Esophagus muscularis mucosa (tissue), 4 donors: Measurements from ENCODE around the gene TRIM50. TPM values are rescaled to one million over a fixed set of nuclear protein-coding genes. Genes with fewer than 3 reads are reported as not detected.
"Not testable (repeated sequence)": the region's sequence is repeated elsewhere in the genome, so short reads cannot be mapped to it uniquely, and the experiment has no call there.

Source experiments
- DNase-seq: peaks from one replicate; pipeline ENCODE4 v3.0.0-alpha.2; 2017; ENCODE audit errors: extremely low spot score
- H3K27ac ChIP-seq, 4 donors: fragments of 200-600 bp; sonication (generic); replicated peaks in 1 of 4; 1 replicate in 3 of 4; 2 replicates in 1 of 4; pipeline ENCODE4 v1.5.1; 2016 to 2019; ENCODE audit warnings: mild to moderate bottlenecking in 1 of 4
- H3K27me3 ChIP-seq, 4 donors: fragments of 200-600 bp; sonication (generic); one replicate each; pipeline versions ENCODE4 v1.5.1 to v1.6.0; 2016 to 2019
- H3K36me3 ChIP-seq, 4 donors: fragments of 200-600 bp; sonication (generic); one replicate each; pipeline ENCODE4 v1.5.1; 2016 to 2019
- H3K4me1 ChIP-seq, 4 donors: fragments of 200-600 bp; sonication (generic); one replicate each; pipeline ENCODE4 v1.5.1; 2016 to 2019
- H3K4me3 ChIP-seq, 4 donors: fragments of 200-600 bp; sonication (generic); 1 replicate in 2 of 4; 2 replicates in 2 of 4; pipeline ENCODE4 v1.5.1; 2016 to 2019; ENCODE audit warnings: mild to moderate bottlenecking in 4 of 4, moderate library complexity in 1 of 4
- H3K9me3 ChIP-seq, 4 donors: fragments of 200-600 bp; sonication (generic); 1 replicate in 3 of 4; 2 replicates in 1 of 4; pipeline ENCODE4 v1.5.1; 2016 to 2019
- CTCF ChIP-seq, 3 experiments: fragments of 200-600 bp in 2 of 3; fragments of 450-650 bp in 1 of 3; sonication (generic) in 2 of 3; IDR thresholded peaks; one replicate each; pipeline ENCODE4 v1.5.1; 2017 to 2019; ENCODE audit warnings: antibody characterized with exemption in 3 of 3, mild to moderate bottlenecking in 2 of 3, moderate library complexity in 1 of 3
- EP300 ChIP-seq: sonication (generic); formaldehyde crosslinking; IDR thresholded peaks from one replicate; pipeline ENCODE4 v1.6.1; 2017; ENCODE audit warnings: antibody characterized with exemption
- POLR2A ChIP-seq: fragments of 450-650 bp; IDR thresholded peaks from one replicate; pipeline ENCODE4 v1.6.1; 2017; ENCODE audit warnings: antibody characterized with exemption, moderate library complexity, mild to moderate bottlenecking, low read depth
- POLR2AphosphoS5 ChIP-seq, 2 donors: sonication (generic); formaldehyde crosslinking; IDR thresholded peaks; one replicate each; pipeline ENCODE4 v1.6.1; 2017; ENCODE audit warnings: antibody characterized with exemption in 2 of 2
- WGBS: methylation state at CpG from one replicate; pipeline ENCODE4 v1.1.5; 2018; 5-methylcytosine and 5-hydroxymethylcytosine counted together
- intact Hi-C: fragments of 100-400 bp; cut with DNase I; formaldehyde crosslinking; loops from one replicate; pipeline ENCODE4 v1.15.1; 2023
- total RNA-seq, 4 donors: library from RNA; depleted of rRNA; stranded (reverse); fragments of >200 nt; gene quantifications; one replicate each; pipeline versions ENCODE4 v1.1.0 to v1.2.1, GENCODE V29; 2016

TRIM50 gene
- total RNA-seq, 4 donors from 2014 or later = 0.39 to 0.42 TPM; not detected in 2

GRCh38 chr7:73308074-73308664 is 19.7 kb downstream of the TRIM50 start:
- H3K4me1 ChIP-seq = peaks cover 11 to 23% (median 17%) of the 10 kb centered on the region in 4 donors
- H3K36me3 ChIP-seq = peaks cover 13 to 41% (median 29%) of the 10 kb centered on the region in 4 donors
- intact Hi-C loops = no loop called here
- no peak for TF ChIP-seq EP300
- TF ChIP-seq POLR2AphosphoS5 (IDR thresholded peaks at IDR 0.05) = no peak
- no peak for TF ChIP-seq POLR2A
- no peak for TF ChIP-seq CTCF (IDR thresholded peaks at IDR 0.05)
- peak overlapping the region; percentile 69 to 92 (median 84) for H3K4me3 ChIP-seq
- H3K27me3 ChIP-seq = no peaks in the 10 kb centered on the region
- H3K9me3 ChIP-seq = no peaks in the 10 kb centered on the region
- 51% methylated on average over 10 of the region's 43 CpGs for WGBS
- H3K27ac ChIP-seq = peak overlapping the region; percentile 75 to 81 (median 76)
- no peak for DNase-seq

GRCh38 chr7:73307436-73307835 is 20.4 kb downstream of the TRIM50 start:
- TF ChIP-seq EP300 (no peak), CTCF (IDR thresholded peaks at IDR 0.05) (no peak), POLR2AphosphoS5 (IDR thresholded peaks at IDR 0.05) (no peak), POLR2A (no peak)
- intact Hi-C loops = no loop called here
- H3K4me1 ChIP-seq = peaks cover 11 to 23% (median 17%) of the 10 kb centered on the region in 4 donors
- H3K27me3 ChIP-seq = no peaks in the 10 kb centered on the region
- no peak overlapping the region for H3K27ac ChIP-seq
- DNase-seq = no peak
- H3K36me3 ChIP-seq = peaks cover 16 to 47% (median 35%) of the 10 kb centered on the region in 4 donors
- H3K9me3 ChIP-seq = no peaks in the 10 kb centered on the region
- peak overlapping the region in 2 of 4 donors; percentile 84 to 92 for H3K4me3 ChIP-seq
- WGBS = 92% methylated on average over 13 of the region's 13 CpGs

DNA sequence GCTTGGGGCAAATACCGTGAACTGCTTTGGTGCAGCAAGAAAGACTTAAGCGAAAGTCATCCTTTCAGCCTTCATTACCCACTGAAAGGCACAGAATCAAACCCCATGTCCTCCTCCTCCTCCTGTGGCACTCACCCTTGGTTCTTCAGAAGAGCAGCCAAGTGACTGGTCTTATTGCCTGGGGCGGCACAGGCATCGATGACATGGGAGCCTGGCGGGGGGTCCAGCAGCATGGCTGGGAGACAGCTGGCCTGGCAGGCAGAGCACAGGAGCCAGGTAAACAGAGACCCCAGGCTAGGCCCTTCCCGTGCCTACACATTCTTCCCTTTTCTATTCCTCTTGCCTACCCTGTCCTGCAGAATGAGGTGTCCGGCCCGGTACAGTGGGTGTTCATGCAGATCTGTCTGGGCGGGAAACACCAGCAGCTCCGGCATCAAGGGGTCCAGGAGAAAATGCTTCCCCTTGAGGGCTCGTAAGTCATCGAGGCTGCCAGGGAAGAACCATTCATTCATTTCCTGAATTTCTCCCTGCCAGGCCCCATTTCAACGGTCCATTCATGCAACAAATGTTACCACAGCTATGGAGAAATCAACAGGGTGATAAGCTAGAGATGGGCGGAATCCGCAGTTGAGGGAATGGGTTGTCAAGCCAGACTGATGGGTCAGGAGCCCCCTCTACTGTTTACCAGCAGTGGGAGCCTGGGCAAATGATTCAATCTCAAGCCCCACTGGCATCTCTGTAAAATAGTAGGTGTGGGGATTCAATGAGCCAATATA is 23.1 kb downstream of the TRIM50 start:
- H3K4me3 ChIP-seq, DNase-seq, H3K27me3 ChIP-seq, H3K9me3 ChIP-seq, H3K27ac ChIP-seq, intact Hi-C loops: not testable (repeated sequence)
- Histone ChIP-seq H3K4me1 (peaks cover 11 to 23% (median 17%) of the 10 kb centered on the region in 4 donors), H3K36me3 (peaks cover 16 to 47% (median 35%) of the 10 kb centered on the region in 4 donors)
- 72% methylated on average over 8 of the region's 15 CpGs for WGBS

GRCh38 chr7:73304071-73304470 is 23.8 kb downstream of the TRIM50 start:
- Histone ChIP-seq H3K4me1 (peaks cover 8 to 17% (median 13%) of the 10 kb centered on the region in 4 donors), H3K27me3 (no peaks in the 10 kb centered on the region), H3K4me3 (no peak overlapping the region), H3K36me3 (peaks cover 16 to 47% (median 35%) of the 10 kb centered on the region in 4 donors), H3K27ac (no peak overlapping the region), H3K9me3 (no peaks in the 10 kb centered on the region)
- DNase-seq = no peak
- TF ChIP-seq POLR2AphosphoS5 (IDR thresholded peaks at IDR 0.05) (no peak), CTCF (IDR thresholded peaks at IDR 0.05) (no peak), EP300 (no peak), POLR2A (no peak)
- intact Hi-C loops = no loop called here
- WGBS = 92% methylated on average over 10 of the region's 14 CpGs

DNA sequence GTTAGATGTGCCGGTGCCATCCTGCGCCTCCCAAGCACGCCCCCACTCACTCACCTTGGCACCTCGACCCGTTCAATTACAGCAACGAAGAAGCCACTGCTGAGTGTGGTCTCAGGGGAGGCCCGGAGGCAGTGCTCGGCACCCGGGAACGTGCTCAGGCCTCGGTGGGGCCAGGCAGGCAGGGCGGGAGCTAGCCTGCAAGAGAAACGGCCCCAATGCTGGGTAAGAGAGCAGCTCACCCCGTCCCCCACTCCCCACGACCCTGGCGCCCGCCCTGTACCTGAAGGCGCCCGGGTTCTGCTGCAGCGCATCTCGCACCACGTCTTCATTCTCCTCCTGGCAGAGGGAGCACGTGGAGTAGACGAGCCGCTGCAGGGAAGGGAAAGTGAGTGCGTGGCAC is 24.3 kb downstream of the TRIM50 start:
- Histone ChIP-seq H3K4me3 (no peak overlapping the region), H3K4me1 (peaks cover 6 to 13% (median 8%) of the 10 kb centered on the region in 4 donors), H3K36me3 (peaks cover 16 to 47% (median 35%) of the 10 kb centered on the region in 4 donors), H3K9me3 (no peaks in the 10 kb centered on the region), H3K27me3 (no peaks in the 10 kb centered on the region), H3K27ac (no peak overlapping the region)
- intact Hi-C loops = no loop called here
- no peak for TF ChIP-seq CTCF (IDR thresholded peaks at IDR 0.05)
- TF ChIP-seq POLR2A = no peak
- TF ChIP-seq EP300 = no peak
- TF ChIP-seq POLR2AphosphoS5 (IDR thresholded peaks at IDR 0.05) = no peak
- DNase-seq = no peak
- WGBS = 97% methylated on average over 12 of the region's 26 CpGs

- H3K4me1 ChIP-seq, H3K9me3 ChIP-seq, DNase-seq, H3K27ac ChIP-seq, H3K4me3 ChIP-seq, H3K27me3 ChIP-seq, intact Hi-C loops: not testable (repeated sequence)
- 89% methylated on average over 10 of the region's 10 CpGs for WGBS
- H3K36me3 ChIP-seq = peaks cover 16 to 47% (median 35%) of the 10 kb centered on the region in 4 donors
Observed at GRCh38 chr7:73302846-73303245, 25.0 kb downstream of the TRIM50 start.

DNA sequence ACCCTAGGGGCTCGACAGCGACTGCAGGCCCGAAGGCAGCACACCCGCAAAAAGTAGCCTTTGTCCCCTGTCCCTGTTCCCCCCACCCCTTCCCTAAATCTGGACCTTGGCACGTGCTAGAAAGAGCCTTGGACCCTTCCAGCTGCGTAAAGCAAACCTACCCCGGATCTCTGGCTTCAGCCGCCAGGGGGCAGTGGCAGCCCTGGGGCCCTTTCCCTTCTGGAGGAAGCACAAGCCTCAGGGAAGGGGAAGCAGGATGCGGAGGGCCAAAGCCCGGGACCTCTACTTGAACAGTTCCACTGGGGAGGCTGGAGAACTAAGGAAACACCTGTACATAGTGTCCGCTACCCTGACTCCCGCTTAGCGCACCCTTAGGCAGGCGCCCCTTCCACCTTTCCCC is 26.8 kb downstream of the TRIM50 start:
- H3K27me3 ChIP-seq, intact Hi-C loops, H3K4me3 ChIP-seq, H3K9me3 ChIP-seq, H3K4me1 ChIP-seq, H3K27ac ChIP-seq, DNase-seq: not testable (repeated sequence)
- no CpG with 5 or more reads among the region's 14 CpGs for WGBS
- peaks cover 16 to 34% (median 29%) of the 10 kb centered on the region in 4 donors for H3K36me3 ChIP-seq

DNA sequence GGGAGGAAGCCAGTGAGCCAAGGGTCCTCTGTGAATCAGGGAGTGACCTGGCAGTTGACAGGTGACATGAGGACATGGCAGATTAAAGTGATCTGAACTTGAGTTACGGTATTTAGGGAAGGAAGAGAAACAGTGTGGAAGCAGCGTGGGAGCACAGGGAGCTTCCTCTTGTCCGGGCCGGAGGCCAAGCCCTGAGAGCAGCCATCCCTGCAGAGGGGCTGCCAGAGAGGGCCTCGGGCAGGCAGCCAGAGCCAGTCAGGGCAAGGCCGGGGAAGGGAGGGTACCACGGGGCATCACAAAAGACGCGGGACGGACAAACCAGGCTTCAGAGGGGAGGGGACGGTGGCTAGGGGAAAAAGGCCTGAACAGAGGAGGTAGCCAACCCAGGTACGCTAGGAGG is 28.1 kb downstream of the TRIM50 start:
- intact Hi-C loops, DNase-seq: not testable (repeated sequence)
- 27% methylated on average over 3 of the region's 12 CpGs for WGBS

More for the DNA sequence above, 28.1 kb downstream of the TRIM50 start:
- not testable (repeated sequence) for H3K27me3 ChIP-seq, H3K9me3 ChIP-seq, H3K27ac ChIP-seq, H3K4me3 ChIP-seq, H3K4me1 ChIP-seq
- H3K36me3 ChIP-seq = peaks cover 16 to 22% (median 21%) of the 10 kb centered on the region in 4 donors
